A673 (cell line): Measurements from ENCODE around the gene TMEM263. TPM values are rescaled to one million over a fixed set of nuclear protein-coding genes. Genes with fewer than 3 reads are reported as not detected.

ENCODE experiments used
- BruUV-seq: library from RNA; stranded (reverse); fragments of 400-500 nt; replicated peaks from 2 replicates; lab custom pipeline; 2021; lab: Mats Ljungman, UMichigan
- CTCF ChIA-PET: fragments of 300-600 bp; sonication (Branson Sonifier 250); formaldehyde crosslinking; loops from one replicate; lab custom pipeline; 2022; ENCODE audit warnings: antibody characterized with exemption; lab: Charles Lee
- POLR2A ChIA-PET: fragments of 300-600 bp; sonication (Branson Sonifier 250); formaldehyde crosslinking; loops from one replicate; lab custom pipeline; 2022; ENCODE audit warnings: antibody characterized with exemption; ENCODE audit not compliant: low non-redundant PET; lab: Charles Lee
- DNase-seq: peaks from one replicate; pipeline ENCODE4 v3.0.0-alpha.2; 2015; ENCODE audit warnings: low spot score
- H3K27ac ChIP-seq: fragments of 200-600 bp; sonication (generic); 2 replicates; pipeline ENCODE4 v1.5.1; 2016; ENCODE audit warnings: mixed run types, low read depth, mild to moderate bottlenecking, mixed read lengths, antibody characterized with exemption, low read length; ENCODE audit not compliant: poor library complexity, severe bottlenecking
- H3K27me3 ChIP-seq: fragments of 200-600 bp; sonication (generic); replicated peaks from 2 replicates; pipeline ENCODE4 v1.6.1; 2017; ENCODE audit warnings: mixed run types, low read depth, mild to moderate bottlenecking, mixed read lengths, antibody characterized with exemption, low read length; ENCODE audit not compliant: insufficient read depth, poor library complexity
- H3K36me3 ChIP-seq: fragments of 200-600 bp; sonication (generic); 2 replicates; pipeline ENCODE4 v1.6.1; 2016; ENCODE audit warnings: mixed run types, mild to moderate bottlenecking, mixed read lengths, antibody characterized with exemption, low read length; ENCODE audit not compliant: insufficient read depth, poor library complexity, severe bottlenecking
- H3K4me1 ChIP-seq: fragments of 200-600 bp; sonication (generic); 2 replicates; pipeline ENCODE4 v1.6.1; 2017; ENCODE audit warnings: mixed run types, mild to moderate bottlenecking, mixed read lengths, antibody characterized with exemption, low read length; ENCODE audit not compliant: insufficient read depth, poor library complexity, severe bottlenecking
- H3K4me3 ChIP-seq: fragments of 200-600 bp; sonication (generic); 2 replicates; pipeline ENCODE4 v1.5.1; 2016; ENCODE audit warnings: low read depth, mixed run types, mild to moderate bottlenecking, mixed read lengths, low read length; ENCODE audit not compliant: poor library complexity, severe bottlenecking
- H3K9me3 ChIP-seq: fragments of 200-600 bp; sonication (generic); 2 replicates; pipeline ENCODE4 v1.6.1; 2016; ENCODE audit warnings: mixed run types, low read depth, mild to moderate bottlenecking, mixed read lengths, antibody characterized with exemption, low read length; ENCODE audit not compliant: poor library complexity, severe bottlenecking
- EZH2 ChIP-seq: fragments of 200-600 bp; sonication (generic); IDR thresholded peaks from 2 replicates; pipeline ENCODE4 v1.6.1; 2017; ENCODE audit warnings: borderline replicate concordance, low read depth, mild to moderate bottlenecking, mixed read lengths, antibody characterized with exemption, low read length; ENCODE audit not compliant: poor library complexity, severe bottlenecking
- intact Hi-C: fragments of 100-400 bp; cut with micrococcal nuclease; formaldehyde crosslinking; loops from one replicate; pipeline ENCODE4 v1.10.0; 2022; ENCODE audit not compliant: unreplicated experiment
- total RNA-seq: library from RNA; stranded (reverse); gene quantifications from 2 replicates; pipeline ENCODE4 v1.2.3, GENCODE V29; 2021
- TF ChIP-seq, protein P1 (sequence below): fragments of 300-800, 200-600 bp; sonication (generic); conservative IDR thresholded peaks from 2 replicates; pipeline ENCODE4 v1.5.1; 2017; ENCODE audit warnings: low read depth, mild to moderate bottlenecking, antibody characterized with exemption, low read length, moderate library complexity, mixed read lengths

Gene TMEM263
- total RNA-seq, 1 experiment from 2014 or later, result 32.3 TPM

DNA sequence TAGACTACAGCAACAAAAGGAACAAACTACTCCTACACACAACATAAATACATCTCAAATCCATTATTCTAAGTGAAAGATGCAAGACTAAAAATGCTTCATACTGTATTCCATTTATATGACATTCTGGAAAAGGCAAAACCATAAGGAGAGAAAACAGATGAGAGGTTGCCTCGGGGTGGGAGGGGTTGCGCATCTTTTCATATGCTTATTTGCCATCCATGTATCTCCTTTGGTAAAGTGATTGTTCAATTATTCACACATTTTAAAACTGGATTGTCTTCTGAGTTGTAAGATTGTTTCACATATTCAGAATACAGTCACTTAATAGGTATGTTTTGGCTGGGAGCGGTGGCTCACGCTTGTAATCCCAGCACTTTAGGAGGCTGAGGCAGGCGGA lies 5.1 kb upstream of the TMEM263 start:
- POLR2A ChIA-PET, result no interaction called here
- no peak for DNase-seq
- Histone ChIP-seq H3K4me1 (no peaks in the 10 kb centered on the region), H3K36me3 (no peaks in the 10 kb centered on the region), H3K9me3 (peaks cover under 1% of the 10 kb centered on the region), H3K27me3 (no peaks in the 10 kb centered on the region), H3K27ac (no peak overlapping the region), H3K4me3 (no peak overlapping the region)
- BruUV-seq, result no TSS peak
- CTCF ChIA-PET, result no interaction called here
- intact Hi-C loops, result no loop called here
- no peak for TF ChIP-seq EZH2
- TF ChIP-seq, protein P1, sequence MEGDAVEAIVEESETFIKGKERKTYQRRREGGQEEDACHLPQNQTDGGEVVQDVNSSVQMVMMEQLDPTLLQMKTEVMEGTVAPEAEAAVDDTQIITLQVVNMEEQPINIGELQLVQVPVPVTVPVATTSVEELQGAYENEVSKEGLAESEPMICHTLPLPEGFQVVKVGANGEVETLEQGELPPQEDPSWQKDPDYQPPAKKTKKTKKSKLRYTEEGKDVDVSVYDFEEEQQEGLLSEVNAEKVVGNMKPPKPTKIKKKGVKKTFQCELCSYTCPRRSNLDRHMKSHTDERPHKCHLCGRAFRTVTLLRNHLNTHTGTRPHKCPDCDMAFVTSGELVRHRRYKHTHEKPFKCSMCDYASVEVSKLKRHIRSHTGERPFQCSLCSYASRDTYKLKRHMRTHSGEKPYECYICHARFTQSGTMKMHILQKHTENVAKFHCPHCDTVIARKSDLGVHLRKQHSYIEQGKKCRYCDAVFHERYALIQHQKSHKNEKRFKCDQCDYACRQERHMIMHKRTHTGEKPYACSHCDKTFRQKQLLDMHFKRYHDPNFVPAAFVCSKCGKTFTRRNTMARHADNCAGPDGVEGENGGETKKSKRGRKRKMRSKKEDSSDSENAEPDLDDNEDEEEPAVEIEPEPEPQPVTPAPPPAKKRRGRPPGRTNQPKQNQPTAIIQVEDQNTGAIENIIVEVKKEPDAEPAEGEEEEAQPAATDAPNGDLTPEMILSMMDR, result no peak

DNA sequence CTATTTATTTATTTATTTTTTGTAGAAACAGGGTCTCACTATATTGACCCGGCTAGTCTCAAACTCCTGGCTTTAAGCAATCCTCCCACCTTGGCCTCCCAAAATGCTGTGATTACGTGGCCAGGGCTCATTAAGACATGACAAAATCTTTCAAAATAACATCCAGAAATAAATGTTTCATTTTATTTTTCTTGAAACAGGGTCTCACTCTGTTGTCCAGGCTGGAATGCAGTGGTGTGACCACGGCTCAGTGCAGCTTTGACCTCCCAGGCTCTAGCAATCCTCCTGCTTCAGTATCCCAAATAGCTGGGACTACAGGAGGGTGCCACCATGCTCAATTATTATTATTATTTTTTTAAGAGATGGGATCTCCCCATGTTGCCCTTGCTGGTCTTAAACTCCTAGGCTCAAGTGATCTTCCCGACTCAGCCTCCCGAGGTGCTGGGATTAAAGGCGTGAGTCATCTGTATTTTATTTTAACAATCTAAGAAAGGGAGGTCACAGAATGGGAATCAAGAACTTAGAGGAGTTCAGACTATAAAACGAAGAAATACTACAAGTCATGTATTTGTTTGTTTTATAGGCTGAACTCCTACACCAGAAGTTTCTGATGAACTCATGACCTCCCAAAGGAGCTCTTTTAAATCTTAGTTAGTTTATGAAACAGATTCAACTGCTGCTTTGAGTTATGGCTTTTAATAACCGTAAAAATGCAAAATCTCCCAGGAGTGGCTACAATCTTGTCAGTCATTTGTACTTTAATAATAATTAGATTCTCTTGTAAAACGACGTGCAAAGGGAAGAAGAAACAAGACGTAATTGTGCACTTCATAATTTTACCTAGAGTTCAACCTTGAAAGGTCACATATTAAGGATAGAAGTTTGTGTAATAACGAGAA lies 2.1 kb upstream of the TMEM263 start:
- H3K9me3 ChIP-seq, result no peaks in the 10 kb centered on the region
- H3K4me3 ChIP-seq, result no peak overlapping the region
- ChIA-PET POLR2A (no interaction called here), CTCF (no interaction called here)
- peak; percentile 47 for DNase-seq
- BruUV-seq, result no TSS peak
- intact Hi-C loops, result no loop called here
- H3K36me3 ChIP-seq, result no peaks in the 10 kb centered on the region
- no peak overlapping the region for H3K27ac ChIP-seq
- peaks cover 3% of the 10 kb centered on the region for H3K4me1 ChIP-seq
- TF ChIP-seq, protein P1, result no peak
- TF ChIP-seq EZH2, result no peak
- H3K27me3 ChIP-seq, result no peaks in the 10 kb centered on the region

DNA sequence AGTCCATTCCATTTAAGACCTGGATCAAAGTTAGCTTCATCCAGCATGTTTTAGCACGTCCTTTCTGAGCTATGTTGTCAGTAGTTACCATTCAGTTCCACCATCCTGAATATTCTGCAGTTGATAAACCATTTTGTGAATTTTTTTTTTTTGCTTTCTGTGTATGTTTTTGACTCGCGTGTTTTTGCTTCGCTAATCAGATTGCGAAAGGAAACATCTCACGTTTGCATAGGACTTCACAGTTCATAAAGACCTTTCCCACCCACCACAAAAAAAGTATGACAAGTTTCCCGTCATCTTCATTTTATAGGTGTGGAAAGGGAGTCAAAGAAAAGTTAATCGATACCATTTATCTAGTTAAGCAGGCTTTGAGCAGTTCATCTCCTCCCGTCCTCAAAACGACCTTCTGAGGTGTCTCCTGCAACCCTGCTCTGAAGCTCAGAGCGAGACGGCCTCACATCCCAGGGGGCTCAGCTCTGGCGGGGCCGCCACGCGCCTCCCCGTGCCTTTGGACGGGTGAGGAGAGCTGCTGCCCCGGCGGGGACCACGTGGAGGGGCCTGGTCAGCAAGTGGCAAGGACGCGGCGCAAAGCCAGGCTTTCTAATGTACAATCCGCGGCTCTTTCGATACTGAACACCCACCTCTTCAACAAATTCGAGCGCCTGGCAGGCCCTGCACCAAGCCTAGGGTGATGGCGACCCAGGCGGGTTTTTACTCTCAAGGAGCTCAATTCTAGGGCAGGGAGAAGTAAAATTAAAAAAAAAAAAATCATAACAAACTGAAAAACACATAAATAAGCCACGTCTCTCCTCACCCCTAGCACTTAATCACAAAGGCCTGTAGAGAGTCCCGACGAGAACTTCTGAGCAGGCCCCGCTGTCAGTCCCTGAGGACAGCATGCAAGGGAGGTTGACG lies 988 bp upstream of the TMEM263 start:
- intact Hi-C loops, result no loop called here
- no peaks in the 10 kb centered on the region for H3K9me3 ChIP-seq
- H3K36me3 ChIP-seq, result no peaks in the 10 kb centered on the region
- DNase-seq, result no peak
- no peak for TF ChIP-seq EZH2
- H3K4me3 ChIP-seq, result peak overlapping the region; percentile 62
- H3K27me3 ChIP-seq, result no peaks in the 10 kb centered on the region
- H3K4me1 ChIP-seq, result peaks cover 6% of the 10 kb centered on the region
- TSS peak; percentile 86 for BruUV-seq
- ChIA-PET POLR2A (interaction anchor here (0.9 kb wide), 1 partner anchor 462 kb away, joined by 5 read pairs; no protein-coding TSS in a partner anchor), CTCF (interaction anchor here (0.7 kb wide), 1 partner anchor 36 kb away, joined by 5 read pairs; no protein-coding TSS in a partner anchor)
- peak overlapping the region; percentile 67 for H3K27ac ChIP-seq
